GM12865 (cell line): ENCODE results near the gene RGS16.
A peak's percentile ranks its signal among the peaks of the same experiment; 100 is the strongest.

Experiments
- DNase-seq: peaks from one replicate; pipeline ENCODE4 v3.0.0; 2010; ENCODE audit warnings: low read depth
- H3K4me3 ChIP-seq: 2 replicates; pipeline ENCODE4 v1.5.1; 2011; ENCODE audit warnings: mild to moderate bottlenecking, low read depth, low read length, control low read depth
- CTCF ChIP-seq: IDR thresholded peaks from 2 replicates; pipeline ENCODE4 v1.5.1; 2011; ENCODE audit warnings: low read length, control low read depth, low read depth, inconsistent platforms; ENCODE audit not compliant: insufficient read depth; ENCODE audit errors: missing control alignments

RGS16 gene

GRCh38 chr1:182598296-182598695 is 5.9 kb downstream of the RGS16 start:
- TF ChIP-seq CTCF: no peak
- DNase-seq: no peak
- H3K4me3 ChIP-seq: no peak overlapping the region

GRCh38 chr1:182596934-182597333 is 7.3 kb downstream of the RGS16 start:
- no peak for DNase-seq
- no peak for TF ChIP-seq CTCF
- H3K4me3 ChIP-seq: no peak overlapping the region

- DNase-seq: peak; percentile 68
- TF ChIP-seq CTCF: peak; percentile 91
- no peak overlapping the region for H3K4me3 ChIP-seq
Observed at GRCh38 chr1:182595641-182596240, 8.4 kb downstream of the RGS16 start.

- H3K4me3 ChIP-seq: no peak overlapping the region
- no peak for TF ChIP-seq CTCF
- no peak for DNase-seq
Observed at GRCh38 chr1:182589931-182590330, 14.3 kb downstream of the RGS16 start.

GRCh38 chr1:182589520-182589919 is 14.7 kb downstream of the RGS16 start:
- DNase-seq: no peak
- peak overlapping the region; percentile 77 for H3K4me3 ChIP-seq
- no peak for TF ChIP-seq CTCF

- DNase-seq: peak; percentile 73
- peak within 1 kb of the TSS; percentile 77 for H3K4me3 ChIP-seq
- no peak for TF ChIP-seq CTCF
Observed at GRCh38 chr1:182588500-182589396, 15.4 kb downstream of the RGS16 start, which contains the start of gene RNASEL. RNASEL (minus strand) TSS chr1:182589256; CDS start chr1:182586806, 2,450 bp downstream.
